ENCODE results near the gene SLC15A1. TPM values are rescaled to one million over a fixed set of nuclear protein-coding genes. Genes with fewer than 3 reads are reported as not detected.

Gene SLC15A1
- total RNA-seq, 2 donors from 2014 or later = not detected

DNA sequence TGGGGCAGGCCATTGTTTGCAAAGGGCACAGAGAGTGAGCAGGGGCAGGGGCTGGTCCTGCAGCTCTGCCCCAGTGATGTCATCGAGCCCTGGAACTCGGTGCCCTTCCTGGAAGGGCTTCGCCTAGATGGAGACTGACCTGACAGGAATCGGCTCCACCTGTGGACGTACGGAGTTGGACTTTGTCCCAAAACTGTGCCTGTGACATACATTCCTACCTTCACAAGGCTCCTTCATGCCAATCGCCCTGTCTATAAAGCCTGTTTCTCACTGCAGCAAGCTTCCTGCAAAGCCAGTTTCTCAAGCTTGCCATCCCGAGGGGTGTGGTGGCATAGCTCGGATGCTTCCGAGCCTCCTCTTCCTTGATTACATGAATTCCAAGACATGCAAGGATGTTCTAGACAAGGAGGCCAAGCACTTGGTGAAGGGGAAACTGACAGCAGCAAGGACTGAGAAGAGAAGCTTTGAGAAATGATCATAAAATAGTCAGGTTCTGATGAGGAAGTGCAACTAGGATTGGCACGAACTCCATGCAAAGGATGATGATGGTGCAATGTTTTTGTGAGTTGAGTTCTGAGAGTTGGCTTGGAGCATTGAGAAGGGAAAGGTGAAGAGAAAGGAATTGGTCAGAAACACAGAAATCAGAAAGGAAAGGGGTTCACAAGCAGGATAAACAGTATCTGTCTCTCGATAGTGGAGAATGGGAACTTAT is 101.9 kb downstream of the SLC15A1 start:
- Histone ChIP-seq H3K27ac (no peak overlapping the region), H3K36me3 (no peaks in the 10 kb centered on the region), H3K4me1 (no peaks in the 10 kb centered on the region), H3K27me3 (no peaks in the 10 kb centered on the region), H3K4me3 (no peak overlapping the region), H3K9me3 (no peaks in the 10 kb centered on the region)
- no peak for DNase-seq (ENCODE audit: low spot score)
- TF ChIP-seq CTCF (IDR thresholded peaks at IDR 0.05) = no peak

- Histone ChIP-seq H3K27ac (no peak overlapping the region), H3K9me3 (no peaks in the 10 kb centered on the region), H3K4me1 (no peaks in the 10 kb centered on the region), H3K27me3 (no peaks in the 10 kb centered on the region), H3K4me3 (no peak overlapping the region), H3K36me3 (no peaks in the 10 kb centered on the region)
- no peak for TF ChIP-seq CTCF (IDR thresholded peaks at IDR 0.05)
- DNase-seq (ENCODE audit: low spot score) = no peak
Observed at GRCh38 chr13:98649861-98650260, 102.6 kb downstream of the SLC15A1 start.

- H3K9me3 ChIP-seq = no peaks in the 10 kb centered on the region
- no peaks in the 10 kb centered on the region for H3K27me3 ChIP-seq
- no peak overlapping the region for H3K4me3 ChIP-seq
- TF ChIP-seq CTCF (IDR thresholded peaks at IDR 0.05) = no peak
- DNase-seq (ENCODE audit: low spot score) = no peak
- H3K36me3 ChIP-seq = no peaks in the 10 kb centered on the region
- H3K4me1 ChIP-seq = no peaks in the 10 kb centered on the region
- no peak overlapping the region for H3K27ac ChIP-seq
Observed at GRCh38 chr13:98648686-98649085, 103.8 kb downstream of the SLC15A1 start.

- Histone ChIP-seq H3K4me1 (no peaks in the 10 kb centered on the region), H3K27me3 (no peaks in the 10 kb centered on the region), H3K4me3 (no peak overlapping the region), H3K9me3 (no peaks in the 10 kb centered on the region), H3K36me3 (no peaks in the 10 kb centered on the region), H3K27ac (no peak overlapping the region)
- no peak for TF ChIP-seq CTCF (IDR thresholded peaks at IDR 0.05)
- no peak for DNase-seq (ENCODE audit: low spot score)
Observed at GRCh38 chr13:98648141-98648540, 104.3 kb downstream of the SLC15A1 start.

GRCh38 chr13:98647121-98647520 is 105.4 kb downstream of the SLC15A1 start:
- Histone ChIP-seq H3K36me3 (no peaks in the 10 kb centered on the region), H3K27me3 (no peaks in the 10 kb centered on the region), H3K27ac (no peak overlapping the region), H3K4me3 (no peak overlapping the region), H3K9me3 (no peaks in the 10 kb centered on the region), H3K4me1 (no peaks in the 10 kb centered on the region)
- no peak for DNase-seq (ENCODE audit: low spot score)
- TF ChIP-seq CTCF (IDR thresholded peaks at IDR 0.05) = no peak

DNA sequence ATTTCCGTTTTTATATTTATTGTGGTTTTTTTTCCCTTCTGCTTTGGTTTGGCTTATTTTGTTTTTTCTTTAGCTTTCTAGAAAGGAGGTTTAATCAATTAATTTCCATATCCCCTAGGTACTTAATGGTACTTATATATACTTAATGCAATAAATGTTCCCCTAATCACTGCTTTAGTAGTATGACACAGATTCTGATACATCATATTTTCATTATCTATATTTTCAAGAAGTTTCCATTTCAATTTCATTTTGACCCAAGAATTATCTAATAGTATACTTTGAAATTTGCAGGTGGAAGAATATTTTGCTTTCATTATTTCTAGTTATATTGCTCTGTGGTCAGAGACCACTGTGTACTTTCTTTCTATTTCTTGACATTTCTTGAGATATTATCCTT is 109.0 kb downstream of the SLC15A1 start:
- H3K4me1 ChIP-seq = no peaks in the 10 kb centered on the region
- no peaks in the 10 kb centered on the region for H3K27me3 ChIP-seq
- no peak overlapping the region for H3K4me3 ChIP-seq
- H3K27ac ChIP-seq = no peak overlapping the region
- H3K36me3 ChIP-seq = no peaks in the 10 kb centered on the region
- H3K9me3 ChIP-seq = no peaks in the 10 kb centered on the region
- no peak for TF ChIP-seq CTCF (IDR thresholded peaks at IDR 0.05)
- DNase-seq (ENCODE audit: low spot score) = no peak
